Fibroblast of gingiva (primary cell): ENCODE measurements around the gene FAM3C.
"Not testable (repeated sequence)": the region's sequence is repeated elsewhere in the genome, so short reads cannot be mapped to it uniquely, and the experiment has no call there.

ENCODE experiments used
- DNase-seq: peaks from one replicate; pipeline ENCODE4 v3.0.0-alpha.2; 2011; ENCODE audit warnings: low read depth

FAM3C gene

GRCh38 chr7:121330053-121330833, 65.9 kb downstream of the FAM3C start:
- no peak for DNase-seq

- no peak for DNase-seq
Measured at GRCh38 chr7:121329191-121330052, 66.7 kb downstream of the FAM3C start.

GRCh38 chr7:121328508-121329190, 67.5 kb downstream of the FAM3C start, which contains the start of gene WNT16:
TSS of gene WNT16 (plus strand) at chr7:121329000. CDS start at chr7:121329293, 293 bp downstream.
- no peak for DNase-seq

- DNase-seq = no peak
Measured at GRCh38 chr7:121327671-121328070, 68.4 kb downstream of the FAM3C start.

- DNase-seq = no peak
Measured at GRCh38 chr7:121323515-121324302, 72.4 kb downstream of the FAM3C start.

GRCh38 chr7:121322460-121322859, 73.6 kb downstream of the FAM3C start:
- no peak for DNase-seq

- not testable (repeated sequence) for DNase-seq
Measured at GRCh38 chr7:121315170-121315569, 80.9 kb downstream of the FAM3C start.

GRCh38 chr7:121313793-121314676, 82.1 kb downstream of the FAM3C start:
- DNase-seq = peak; percentile 84

- DNase-seq = no peak
Measured at GRCh38 chr7:121313220-121313792, 82.8 kb downstream of the FAM3C start.

- no peak for DNase-seq
Measured at GRCh38 chr7:121307021-121307574, 89.0 kb downstream of the FAM3C start.

- DNase-seq = no peak
Measured at GRCh38 chr7:121306565-121306964, 89.5 kb downstream of the FAM3C start.

- peak; percentile 31 for DNase-seq
Measured at GRCh38 chr7:121305109-121305508, 91.0 kb downstream of the FAM3C start.

GRCh38 chr7:121304102-121304658, 91.9 kb downstream of the FAM3C start:
- peak; percentile 47 for DNase-seq

- no peak for DNase-seq
Measured at GRCh38 chr7:121303422-121304101, 92.5 kb downstream of the FAM3C start.

- DNase-seq = peak; percentile 29
Measured at GRCh38 chr7:121302214-121302745, 93.8 kb downstream of the FAM3C start.

- no peak for DNase-seq
Measured at GRCh38 chr7:121301446-121302213, 94.5 kb downstream of the FAM3C start.

GRCh38 chr7:121300685-121301420, 95.3 kb downstream of the FAM3C start:
- peak; percentile 44 for DNase-seq
